Neural cell (in vitro differentiated cells): ENCODE measurements around the gene ECEL1. TPM values are rescaled to one million over a fixed set of nuclear protein-coding genes. Genes with fewer than 3 reads are reported as not detected.
A peak's percentile ranks its signal among the peaks of the same experiment; 100 is the strongest.

Experiments
- H2AFZ ChIP-seq: fragments of 200-600, 300-800 bp; sonication (generic), shearing (Covaris generic); 2 replicates; pipeline ENCODE4 v1.6.0; 2014; ENCODE audit warnings: low read depth, mild to moderate bottlenecking, antibody characterized with exemption, low read length, moderate library complexity
- H3F3A ChIP-seq: fragments of 200-600 bp; shearing (Covaris generic); 2 replicates; pipeline ENCODE4 v1.6.1; 2016; ENCODE audit warnings: mild to moderate bottlenecking, moderate library complexity, mixed read lengths, antibody characterized with exemption, low read length; ENCODE audit not compliant: insufficient read depth, poor library complexity, severe bottlenecking
- H3K27ac ChIP-seq: fragments of 200-600, 300-800 bp; sonication (generic), shearing (Covaris generic); 2 replicates; pipeline ENCODE4 v1.5.1; 2014; ENCODE audit warnings: mild to moderate bottlenecking, low read length, moderate library complexity
- H3K27me3 ChIP-seq: fragments of 300-800, 200-600 bp; sonication (generic), shearing (Covaris generic); 2 replicates; pipeline ENCODE4 v1.6.0; 2014; ENCODE audit warnings: mild to moderate bottlenecking, low read depth, low read length, moderate library complexity; ENCODE audit not compliant: insufficient read depth
- H3K36me3 ChIP-seq: fragments of 300-800, 200-600 bp; sonication (generic), shearing (Covaris generic); 2 replicates; pipeline ENCODE4 v1.5.1; 2014; ENCODE audit warnings: mild to moderate bottlenecking, antibody characterized with exemption, low read length, moderate library complexity; ENCODE audit not compliant: insufficient read depth
- H3K4me2 ChIP-seq: fragments of 300-800, 200-600 bp; sonication (generic), shearing (Covaris generic); 2 replicates; pipeline ENCODE4 v1.6.0; 2014; ENCODE audit warnings: mild to moderate bottlenecking, low read length
- H3K4me3 ChIP-seq: fragments of 300-800, 200-600 bp; sonication (generic), shearing (Covaris generic); 2 replicates; pipeline ENCODE4 v1.5.1; 2014; ENCODE audit warnings: mild to moderate bottlenecking, low read length, moderate library complexity
- H3K79me2 ChIP-seq: fragments of 200-600 bp; shearing (Covaris generic); replicated peaks from 2 replicates; pipeline ENCODE4 v1.6.0; 2014; ENCODE audit warnings: mild to moderate bottlenecking, low read length, moderate library complexity; ENCODE audit not compliant: insufficient read depth
- H3K9ac ChIP-seq: fragments of 300-800, 200-600 bp; sonication (generic), shearing (Covaris generic); 2 replicates; pipeline ENCODE4 v1.6.1; 2016; ENCODE audit warnings: mild to moderate bottlenecking, low read length, mixed read lengths
- H3K9me2 ChIP-seq: fragments of 200-600 bp; shearing (Covaris generic); 2 replicates; pipeline ENCODE4 v1.6.1; 2016; ENCODE audit warnings: mild to moderate bottlenecking, low read length, mixed read lengths; ENCODE audit not compliant: insufficient read depth
- H3K9me3 ChIP-seq: fragments of 200-600, 300-800 bp; sonication (generic), shearing (Covaris generic); 2 replicates; pipeline ENCODE4 v1.6.1; 2016; ENCODE audit warnings: mild to moderate bottlenecking, mixed run types, low read length, moderate library complexity, mixed read lengths
- H4K20me1 ChIP-seq: fragments of 200-600 bp; shearing (Covaris generic); 2 replicates; pipeline ENCODE4 v1.6.1; 2016; ENCODE audit warnings: mild to moderate bottlenecking, mixed run types; ENCODE audit not compliant: insufficient read depth
- CTCF ChIP-seq: fragments of 450-650 bp; IDR thresholded peaks from 2 replicates; pipeline ENCODE4 v1.5.1; 2014; ENCODE audit warnings: antibody characterized with exemption, mild to moderate bottlenecking, moderate library complexity; ENCODE audit not compliant: poor library complexity, severe bottlenecking
- EP300 ChIP-seq: fragments of 450-650 bp; conservative IDR thresholded peaks from 2 replicates; pipeline ENCODE4 v1.6.1; 2014; ENCODE audit warnings: antibody characterized with exemption, mild to moderate bottlenecking, moderate library complexity; ENCODE audit not compliant: poor library complexity, severe bottlenecking
- EZH2 ChIP-seq: fragments of 200-600, 300-800 bp; shearing (Covaris generic), sonication (generic); IDR thresholded peaks from 2 replicates; pipeline ENCODE4 v1.6.1; 2014; ENCODE audit warnings: antibody characterized with exemption, low read length, borderline replicate concordance, mild to moderate bottlenecking; ENCODE audit not compliant: insufficient read depth, poor library complexity, severe bottlenecking
- MXI1 ChIP-seq: fragments of 450-650 bp; conservative IDR thresholded peaks from 2 replicates; pipeline ENCODE4 v1.6.1; 2014; ENCODE audit warnings: antibody characterized with exemption, mild to moderate bottlenecking; ENCODE audit not compliant: poor library complexity, severe bottlenecking
- POLR2AphosphoS5 ChIP-seq: IDR thresholded peaks from 2 replicates; pipeline ENCODE4 v1.6.1; 2012
- RAD21 ChIP-seq: fragments of 450-650 bp; conservative IDR thresholded peaks from 2 replicates; pipeline ENCODE4 v1.6.1; 2014; ENCODE audit warnings: antibody characterized with exemption, mild to moderate bottlenecking, moderate library complexity
- REST ChIP-seq: IDR thresholded peaks from 2 replicates; pipeline ENCODE4 v1.6.1; 2012; ENCODE audit warnings: borderline replicate concordance
- SMC3 ChIP-seq: fragments of 450-650 bp; conservative IDR thresholded peaks from 2 replicates; pipeline ENCODE4 v1.6.1; 2014; ENCODE audit warnings: antibody characterized with exemption, mild to moderate bottlenecking, moderate library complexity; ENCODE audit not compliant: poor library complexity
- TAF1 ChIP-seq: IDR thresholded peaks from 2 replicates; pipeline ENCODE4 v1.6.1; 2012; ENCODE audit warnings: low read depth
- polyA plus RNA-seq: library from polyadenylated mRNA; depleted of rRNA; stranded (reverse); fragments of >200 nt; gene quantifications from 2 replicates; pipeline ENCODE4 v1.2.3, GENCODE V29; 2014

Gene ECEL1
- polyA plus RNA-seq, 1 donor from 2014 or later = 60.9 TPM

- Histone ChIP-seq H3K4me2 (no peak overlapping the region), H3K27me3 (peaks cover 10% of the 10 kb centered on the region), H3K79me2 (no peaks in the 10 kb centered on the region), H2AFZ (peak overlapping the region; percentile 21), H3K4me3 (no peak overlapping the region), H3K36me3 (no peaks in the 10 kb centered on the region), H3K9me3 (no peaks in the 10 kb centered on the region), H3K9me2 (no peaks in the 10 kb centered on the region), H4K20me1 (no peaks in the 10 kb centered on the region), H3F3A (peaks cover 5% of the 10 kb centered on the region), H3K9ac (peak overlapping the region; percentile 51), H3K27ac (peak overlapping the region; percentile 65)
- peak; percentile 20 for TF ChIP-seq TAF1
- no peak for TF ChIP-seq EZH2
- no peak for TF ChIP-seq POLR2AphosphoS5
These were observed 18.2 kb upstream of the ECEL1 start for GRCh38 chr2:232505856-232506255.

GRCh38 chr2:232504438-232504837 is 16.8 kb upstream of the ECEL1 start:
- H3K4me2 ChIP-seq = no peak overlapping the region
- H3K9me2 ChIP-seq = no peaks in the 10 kb centered on the region
- no peak overlapping the region for H2AFZ ChIP-seq
- H3K9me3 ChIP-seq = no peaks in the 10 kb centered on the region
- H3K36me3 ChIP-seq = no peaks in the 10 kb centered on the region
- H3K27ac ChIP-seq = peak overlapping the region; percentile 88
- peak overlapping the region; percentile 64 for H3K4me3 ChIP-seq
- TF ChIP-seq EP300 = peak; percentile 61
- peak; percentile 67 for TF ChIP-seq MXI1
- TF ChIP-seq SMC3 = peak; percentile 15
- TF ChIP-seq POLR2AphosphoS5 = peak; percentile 30
- TF ChIP-seq CTCF = no peak
- TF ChIP-seq RAD21 = no peak
- H4K20me1 ChIP-seq = no peaks in the 10 kb centered on the region
- peak overlapping the region; percentile 27 for H3K9ac ChIP-seq
- H3K79me2 ChIP-seq = no peaks in the 10 kb centered on the region
- peaks cover 10% of the 10 kb centered on the region for H3K27me3 ChIP-seq
- H3F3A ChIP-seq = peaks cover 5% of the 10 kb centered on the region

GRCh38 chr2:232503809-232504323 is 16.2 kb upstream of the ECEL1 start:
- Histone ChIP-seq H3F3A (peaks cover 5% of the 10 kb centered on the region), H3K9me2 (no peaks in the 10 kb centered on the region), H4K20me1 (no peaks in the 10 kb centered on the region), H3K9me3 (no peaks in the 10 kb centered on the region), H3K36me3 (no peaks in the 10 kb centered on the region), H3K79me2 (no peaks in the 10 kb centered on the region), H2AFZ (no peak overlapping the region), H3K4me3 (peak overlapping the region; percentile 64), H3K4me2 (no peak overlapping the region), H3K9ac (peak overlapping the region; percentile 73), H3K27ac (peak overlapping the region; percentile 88), H3K27me3 (peaks cover 10% of the 10 kb centered on the region)
- no peak for TF ChIP-seq EZH2
- no peak for TF ChIP-seq REST
- TF ChIP-seq POLR2AphosphoS5 = no peak
- TF ChIP-seq RAD21 = no peak
- TF ChIP-seq MXI1 = no peak
- TF ChIP-seq TAF1 = no peak
- no peak for TF ChIP-seq SMC3
- TF ChIP-seq EP300 = no peak
- no peak for TF ChIP-seq CTCF
